B cell (primary cell): Measurements from ENCODE around the gene NACAD. TPM values are rescaled to one million over a fixed set of nuclear protein-coding genes. Genes with fewer than 3 reads are reported as not detected.

ENCODE experiments used
- ATAC-seq: fragments of 200-7000 bp; cut with Tn5 transposase; one replicate; pipeline ENCODE4 v1.10.0; 2021; ENCODE audit warnings: low read depth, mild to moderate bottlenecking, moderate number of reproducible peaks, moderate library complexity
- CTCF ChIA-PET: fragments of 350-600 bp; sonication (Branson Sonifier 250); formaldehyde crosslinking; loops from one replicate; lab custom pipeline; 2021; ENCODE audit warnings: antibody characterized with exemption, inconsistent platforms; lab: Charles Lee
- POLR2A ChIA-PET: fragments of 350-600 bp; sonication (Branson Sonifier 250); formaldehyde crosslinking; loops from one replicate; lab custom pipeline; 2021; ENCODE audit warnings: antibody characterized with exemption; lab: Charles Lee
- DNase-seq: peaks from one replicate; pipeline ENCODE4 v3.0.0; 2013
- H2AFZ ChIP-seq: 2 replicates; pipeline ENCODE4 v1.6.1; 2012; ENCODE audit warnings: mild to moderate bottlenecking, low read depth, low read length; ENCODE audit not compliant: insufficient read depth, poor library complexity, severe bottlenecking
- H3K27ac ChIP-seq, 2 donors: 1 replicate in 1 of 2; 2 replicates in 1 of 2; pipeline ENCODE4 v1.5.1; 2012 to 2013; ENCODE audit warnings: low read length in 2 of 2, mild to moderate bottlenecking in 2 of 2, moderate library complexity in 1 of 2
- H3K27me3 ChIP-seq, 4 experiments: fragments of 200-600 bp in 1 of 4; sonication (generic) in 1 of 4; replicated peaks in 1 of 4; 1 replicate in 2 of 4; 2 replicates in 2 of 4; pipeline versions ENCODE4 v1.6.1 to v1.7.0; 2013 to 2016; ENCODE audit warnings: low read length in 3 of 4, mild to moderate bottlenecking in 2 of 4, mixed read lengths in 1 of 4, moderate library complexity in 1 of 4; ENCODE audit not compliant: insufficient read depth in 4 of 4, control insufficient read depth in 3 of 4; ENCODE audit errors: control extremely low read depth in 1 of 4
- H3K36me3 ChIP-seq, 2 experiments: replicated peaks in 1 of 2; 1 replicate in 1 of 2; 2 replicates in 1 of 2; pipeline versions ENCODE4 v1.6.1 to v1.7.1; 2013; ENCODE audit warnings: low read length in 1 of 2; ENCODE audit not compliant: insufficient read depth in 2 of 2, control insufficient read depth in 1 of 2; ENCODE audit errors: control extremely low read depth in 1 of 2, extremely low read depth in 1 of 2
- H3K4me1 ChIP-seq, 2 donors: fragments of 200-600 bp in 1 of 2; sonication (generic) in 1 of 2; 1 replicate in 1 of 2; 2 replicates in 1 of 2; pipeline versions ENCODE4 v1.5.1 to v1.6.1; 2013 to 2017; ENCODE audit warnings: low read length in 2 of 2; ENCODE audit not compliant: control insufficient read depth in 2 of 2, insufficient read depth in 2 of 2
- H3K4me2 ChIP-seq: replicated peaks from 2 replicates; pipeline ENCODE3; 2012; ENCODE audit warnings: mild to moderate bottlenecking, low read depth, low read length; ENCODE audit not compliant: poor library complexity, severe bottlenecking
- H3K4me3 ChIP-seq, 5 experiments: fragments of 200-600 bp in 1 of 5; sonication (generic) in 1 of 5; 1 replicate in 3 of 5; 2 replicates in 2 of 5; pipeline versions ENCODE4 v1.5.1 to v1.7.0; 2011 to 2016; ENCODE audit warnings: low read length in 4 of 5, mild to moderate bottlenecking in 4 of 5, low read depth in 2 of 5, control low read depth in 1 of 5, moderate library complexity in 1 of 5; ENCODE audit not compliant: insufficient read depth in 1 of 5; ENCODE audit errors: control extremely low read depth in 1 of 5, extremely low read depth in 1 of 5
- H3K79me2 ChIP-seq: fragments of 200-600 bp; sonication (generic); one replicate; pipeline ENCODE4 v1.6.0; 2016; ENCODE audit warnings: low read length; ENCODE audit not compliant: control insufficient read depth, insufficient read depth
- H3K9ac ChIP-seq: fragments of 200-600 bp; sonication (generic); 2 replicates; pipeline ENCODE4 v1.6.1; 2017; ENCODE audit warnings: mild to moderate bottlenecking, low read length, moderate library complexity
- H3K9me3 ChIP-seq, 3 donors: one replicate each; pipeline versions ENCODE4 v1.6.1 to v1.7.1; 2013; ENCODE audit warnings: low read length in 2 of 3; ENCODE audit not compliant: control insufficient read depth in 2 of 3, insufficient read depth in 1 of 3; ENCODE audit errors: control extremely low read depth in 1 of 3
- H4K20me1 ChIP-seq: 2 replicates; pipeline ENCODE4 v1.6.0; 2012; ENCODE audit warnings: mild to moderate bottlenecking, low read length; ENCODE audit not compliant: insufficient read depth, control insufficient read depth, poor library complexity, severe bottlenecking
- H3K27ac Mint-ChIP-seq: one replicate; pipeline ENCODE4 v1.8.0; 2021; ENCODE audit warnings: mixed read lengths
- H3K27me3 Mint-ChIP-seq: one replicate; pipeline ENCODE4 v1.8.0; 2021; ENCODE audit warnings: mixed read lengths
- H3K4me1 Mint-ChIP-seq: one replicate; pipeline ENCODE4 v1.8.0; 2021; ENCODE audit warnings: mixed read lengths
- H3K4me3 Mint-ChIP-seq: one replicate; pipeline ENCODE4 v1.8.0; 2021; ENCODE audit warnings: mixed read lengths
- H3K9me3 Mint-ChIP-seq: one replicate; pipeline ENCODE4 v1.8.0; 2022; ENCODE audit warnings: mixed read lengths; ENCODE audit not compliant: insufficient read depth
- EZH2 ChIP-seq: IDR thresholded peaks from 2 replicates; pipeline ENCODE4 v1.6.1; 2012; ENCODE audit warnings: borderline replicate concordance, low read depth, mild to moderate bottlenecking, moderate library complexity, low read length; ENCODE audit not compliant: insufficient read depth, poor library complexity, severe bottlenecking
- WGBS: methylation state at CpG from one replicate; pipeline ENCODE4 v1.1.5; 2013; ENCODE audit warnings: missing lambda C conversion rate; ENCODE audit not compliant: insufficient coverage; 5-methylcytosine and 5-hydroxymethylcytosine counted together
- intact Hi-C: fragments of 100-400 bp; cut with micrococcal nuclease; formaldehyde crosslinking; loops from one replicate; pipeline ENCODE4 v1.10.0; 2022
- polyA plus RNA-seq: library from polyadenylated mRNA; depleted of rRNA; stranded (reverse); fragments of >200 nt; gene quantifications from 2 replicates; pipeline ENCODE4 v1.2.3, GENCODE V29; 2012
- total RNA-seq, 2 donors: library from RNA; stranded (reverse); fragments of 120-200 nt in 1 of 2; gene quantifications; 1 replicate in 1 of 2; 2 replicates in 1 of 2; pipeline versions ENCODE4 v1.2.3 to v1.2.4, GENCODE V29; 2013 to 2022
- TF ChIP-seq, protein P1 (sequence below): fragments of 200-600 bp; IDR thresholded peaks from one replicate; pipeline ENCODE4 v1.8.0; 2022; ENCODE audit warnings: antibody characterized with exemption, mild to moderate bottlenecking

The NACAD gene
- total and polyA plus RNA-seq, 2 donors (not counting 1 experiment from before 2014, with no cell fraction given), result 0.04 to 0.49 TPM

DNA sequence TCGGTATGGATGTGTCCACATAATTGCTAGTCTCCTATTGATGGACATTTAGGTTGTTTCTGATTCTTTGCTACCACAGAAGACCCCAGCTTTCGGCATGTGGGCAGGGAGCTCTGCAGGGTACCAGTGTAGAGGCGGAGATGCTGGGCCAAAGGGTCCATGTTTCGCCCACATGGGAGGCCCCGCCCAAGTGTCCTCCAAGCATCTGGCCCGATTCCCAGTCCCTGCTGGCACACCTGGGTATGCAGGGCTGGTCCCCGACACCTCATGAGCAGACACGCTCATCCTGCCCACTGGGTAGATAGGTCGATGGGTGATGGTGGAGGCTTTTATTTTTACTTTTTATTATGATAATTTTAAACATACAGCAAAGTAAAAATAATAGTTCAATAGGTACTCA is 42.1 kb upstream of the NACAD start:
- Histone ChIP-seq H3K9me3 (no peaks in the 10 kb centered on the region), H3K79me2 (no peaks in the 10 kb centered on the region), H3K4me3 (no peak overlapping the region), H3K9ac (no peak overlapping the region), H3K4me2 (no peak overlapping the region), H3K4me1 (peaks cover 0 to under 1% of the 10 kb centered on the region in 2 donors), H2AFZ (no peak overlapping the region), H4K20me1 (no peaks in the 10 kb centered on the region), H3K27me3 (peaks cover 0 to 3% (median 0%) of the 10 kb centered on the region in 4 experiments), H3K36me3 (no peaks in the 10 kb centered on the region), H3K27ac (no peak overlapping the region)
- Mint-ChIP-seq H3K4me1 (peaks cover 3% of the 10 kb centered on the region), H3K27ac (no peak overlapping the region), H3K9me3 (no peaks in the 10 kb centered on the region), H3K4me3 (no peak overlapping the region), H3K27me3 (no peaks in the 10 kb centered on the region)
- TF ChIP-seq, protein P1, sequence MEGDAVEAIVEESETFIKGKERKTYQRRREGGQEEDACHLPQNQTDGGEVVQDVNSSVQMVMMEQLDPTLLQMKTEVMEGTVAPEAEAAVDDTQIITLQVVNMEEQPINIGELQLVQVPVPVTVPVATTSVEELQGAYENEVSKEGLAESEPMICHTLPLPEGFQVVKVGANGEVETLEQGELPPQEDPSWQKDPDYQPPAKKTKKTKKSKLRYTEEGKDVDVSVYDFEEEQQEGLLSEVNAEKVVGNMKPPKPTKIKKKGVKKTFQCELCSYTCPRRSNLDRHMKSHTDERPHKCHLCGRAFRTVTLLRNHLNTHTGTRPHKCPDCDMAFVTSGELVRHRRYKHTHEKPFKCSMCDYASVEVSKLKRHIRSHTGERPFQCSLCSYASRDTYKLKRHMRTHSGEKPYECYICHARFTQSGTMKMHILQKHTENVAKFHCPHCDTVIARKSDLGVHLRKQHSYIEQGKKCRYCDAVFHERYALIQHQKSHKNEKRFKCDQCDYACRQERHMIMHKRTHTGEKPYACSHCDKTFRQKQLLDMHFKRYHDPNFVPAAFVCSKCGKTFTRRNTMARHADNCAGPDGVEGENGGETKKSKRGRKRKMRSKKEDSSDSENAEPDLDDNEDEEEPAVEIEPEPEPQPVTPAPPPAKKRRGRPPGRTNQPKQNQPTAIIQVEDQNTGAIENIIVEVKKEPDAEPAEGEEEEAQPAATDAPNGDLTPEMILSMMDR, result no peak
- TF ChIP-seq EZH2, result no peak
- no peak for DNase-seq
- no peak for ATAC-seq
- POLR2A ChIA-PET, result no interaction called here
- WGBS, result 93% methylated on average over 5 of the region's 9 CpGs
- CTCF ChIA-PET, result no interaction called here
- intact Hi-C loops, result no loop called here

DNA sequence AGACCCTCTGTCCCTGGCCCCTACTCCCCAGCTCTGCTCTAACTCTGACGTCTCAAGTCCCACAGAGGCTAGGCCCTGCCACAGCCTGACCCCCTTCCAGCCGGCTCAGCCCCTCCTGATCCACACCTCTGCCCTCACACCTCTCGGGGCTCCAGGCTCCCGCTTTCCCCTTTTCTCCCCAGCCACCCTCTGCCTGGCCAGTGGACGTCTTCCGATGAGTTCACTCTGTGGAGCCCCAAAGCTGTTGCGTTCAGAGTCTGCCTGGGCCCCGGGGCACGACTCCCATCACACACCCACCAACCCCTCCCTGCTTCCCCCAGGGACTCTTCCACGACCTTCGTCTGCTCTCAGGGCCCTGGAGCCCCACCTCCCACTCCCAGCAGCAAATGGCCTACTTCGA is 41.1 kb upstream of the NACAD start:
- H4K20me1 ChIP-seq, result no peaks in the 10 kb centered on the region
- H3K9ac ChIP-seq, result no peak overlapping the region
- no peak overlapping the region for H3K4me2 ChIP-seq
- H3K4me1 ChIP-seq, result no peaks in the 10 kb centered on the region
- Mint-ChIP-seq H3K9me3 (no peaks in the 10 kb centered on the region), H3K27ac (peak overlapping the region; percentile 3), H3K27me3 (no peaks in the 10 kb centered on the region), H3K4me1 (no peaks in the 10 kb centered on the region), H3K4me3 (no peak overlapping the region)
- ChIA-PET CTCF (no interaction called here), POLR2A (no interaction called here)
- intact Hi-C loops, result no loop called here
- H3K4me3 ChIP-seq, result no peak overlapping the region
- peaks cover 0 to 3% (median 0%) of the 10 kb centered on the region in 4 experiments for H3K27me3 ChIP-seq
- no peaks in the 10 kb centered on the region for H3K36me3 ChIP-seq
- TF ChIP-seq, protein P1, result no peak
- no peak for TF ChIP-seq EZH2
- H2AFZ ChIP-seq, result no peak overlapping the region
- 84% methylated on average over 10 of the region's 12 CpGs for WGBS
- DNase-seq (no peak), ATAC-seq (no peak)
- H3K9me3 ChIP-seq, result no peaks in the 10 kb centered on the region
- H3K79me2 ChIP-seq, result no peaks in the 10 kb centered on the region
- H3K27ac ChIP-seq, result no peak overlapping the region
